Epithelial cell of proximal tubule (primary cell): ENCODE data around the gene TBCC. TPM values are rescaled to one million over a fixed set of nuclear protein-coding genes. Genes with fewer than 3 reads are reported as not detected.
A peak's percentile ranks its signal among the peaks of the same experiment; 100 is the strongest.

ENCODE experiments used
- DNase-seq: peaks from one replicate; pipeline ENCODE4 v3.0.0-alpha.2; 2011; ENCODE audit warnings: low read depth
- H3K4me3 ChIP-seq: 2 replicates; pipeline ENCODE4 v1.5.1; 2011; ENCODE audit warnings: low read depth, mild to moderate bottlenecking, low read length
- total RNA-seq: library from RNA; depleted of rRNA; stranded (reverse); fragments of >200 nt; gene quantifications from 2 replicates; pipeline ENCODE4 v1.2.3, GENCODE V29; 2015
- TF ChIP-seq, protein P1 (sequence below): conservative IDR thresholded peaks from 2 replicates; pipeline ENCODE4 v1.5.1; 2012; ENCODE audit warnings: low read depth, mild to moderate bottlenecking, low read length

TBCC gene
- total RNA-seq, 1 donor from 2014 or later = 25.4 TPM

DNA sequence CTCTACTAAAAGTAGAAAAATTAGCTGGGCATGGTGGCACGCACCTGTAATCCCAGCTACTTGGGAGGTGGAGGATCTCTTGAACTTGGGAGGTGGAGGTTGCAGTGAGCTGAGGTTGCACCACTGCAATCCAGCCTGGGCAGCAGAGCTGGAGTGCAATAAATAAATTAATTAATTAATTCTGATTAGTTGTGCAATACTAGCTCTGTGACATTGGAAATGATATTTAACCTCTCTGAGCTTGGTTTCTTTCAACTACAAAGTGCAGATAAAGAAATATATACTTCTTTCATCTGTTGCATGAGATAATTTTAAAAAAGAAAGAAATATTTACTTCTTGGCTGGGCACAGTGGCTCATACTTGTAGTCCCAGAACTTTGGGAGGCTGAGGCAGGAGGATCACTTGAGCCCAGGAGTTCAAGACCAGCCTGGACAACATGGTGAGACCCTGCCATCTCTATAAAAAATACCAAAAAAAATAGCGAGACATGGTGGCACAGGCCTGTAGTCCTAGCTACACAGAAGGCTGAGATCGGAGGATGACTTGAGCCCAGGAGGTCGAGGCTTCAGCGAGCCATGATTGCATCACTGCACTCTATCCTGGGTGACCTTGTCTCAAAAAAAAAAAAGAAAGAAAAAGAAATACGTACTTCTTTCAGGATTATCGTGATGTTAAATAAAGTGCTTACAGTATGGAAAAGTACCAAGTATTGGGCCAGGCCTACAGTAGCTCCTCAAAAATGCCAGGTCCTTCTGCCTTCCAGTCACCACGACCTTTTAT, 15.6 kb upstream of the TBCC start:
- no peak for DNase-seq
- H3K4me3 ChIP-seq = no peak overlapping the region
- TF ChIP-seq, protein P1, sequence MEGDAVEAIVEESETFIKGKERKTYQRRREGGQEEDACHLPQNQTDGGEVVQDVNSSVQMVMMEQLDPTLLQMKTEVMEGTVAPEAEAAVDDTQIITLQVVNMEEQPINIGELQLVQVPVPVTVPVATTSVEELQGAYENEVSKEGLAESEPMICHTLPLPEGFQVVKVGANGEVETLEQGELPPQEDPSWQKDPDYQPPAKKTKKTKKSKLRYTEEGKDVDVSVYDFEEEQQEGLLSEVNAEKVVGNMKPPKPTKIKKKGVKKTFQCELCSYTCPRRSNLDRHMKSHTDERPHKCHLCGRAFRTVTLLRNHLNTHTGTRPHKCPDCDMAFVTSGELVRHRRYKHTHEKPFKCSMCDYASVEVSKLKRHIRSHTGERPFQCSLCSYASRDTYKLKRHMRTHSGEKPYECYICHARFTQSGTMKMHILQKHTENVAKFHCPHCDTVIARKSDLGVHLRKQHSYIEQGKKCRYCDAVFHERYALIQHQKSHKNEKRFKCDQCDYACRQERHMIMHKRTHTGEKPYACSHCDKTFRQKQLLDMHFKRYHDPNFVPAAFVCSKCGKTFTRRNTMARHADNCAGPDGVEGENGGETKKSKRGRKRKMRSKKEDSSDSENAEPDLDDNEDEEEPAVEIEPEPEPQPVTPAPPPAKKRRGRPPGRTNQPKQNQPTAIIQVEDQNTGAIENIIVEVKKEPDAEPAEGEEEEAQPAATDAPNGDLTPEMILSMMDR = no peak

DNA sequence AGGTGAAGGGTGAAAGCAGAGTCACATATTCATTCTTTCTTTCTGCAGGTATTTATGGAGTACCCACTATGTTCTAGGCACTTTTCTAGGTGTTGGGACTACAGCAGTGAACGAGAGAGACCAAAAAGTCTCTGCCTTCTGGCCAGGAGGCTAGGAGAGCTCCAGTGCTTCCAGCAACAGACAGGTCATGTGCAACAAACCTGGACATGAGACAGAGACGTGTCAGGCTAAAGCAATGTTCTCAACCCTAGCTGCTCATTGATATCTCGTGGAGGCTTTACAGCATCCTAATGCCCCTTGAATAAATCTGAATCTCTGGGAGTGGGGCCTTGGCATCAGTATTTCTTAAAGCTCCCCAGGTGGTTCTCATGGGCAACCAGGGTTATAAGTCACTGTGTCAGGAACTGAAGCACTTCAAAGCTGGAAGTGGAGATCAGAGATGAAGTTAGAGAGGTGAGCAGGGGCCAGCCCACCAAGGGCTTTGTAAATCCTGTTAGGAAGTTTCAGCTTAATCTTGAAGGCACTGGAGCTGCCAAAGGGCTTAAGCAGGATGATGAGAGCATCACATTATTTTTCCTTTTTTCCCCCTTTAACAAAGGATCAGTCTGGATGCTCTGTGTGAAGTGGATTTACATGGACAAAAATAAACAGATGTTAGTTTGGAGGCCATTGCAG, 13.0 kb upstream of the TBCC start:
- TF ChIP-seq, protein P1 = no peak
- no peak for DNase-seq
- no peak overlapping the region for H3K4me3 ChIP-seq

DNA sequence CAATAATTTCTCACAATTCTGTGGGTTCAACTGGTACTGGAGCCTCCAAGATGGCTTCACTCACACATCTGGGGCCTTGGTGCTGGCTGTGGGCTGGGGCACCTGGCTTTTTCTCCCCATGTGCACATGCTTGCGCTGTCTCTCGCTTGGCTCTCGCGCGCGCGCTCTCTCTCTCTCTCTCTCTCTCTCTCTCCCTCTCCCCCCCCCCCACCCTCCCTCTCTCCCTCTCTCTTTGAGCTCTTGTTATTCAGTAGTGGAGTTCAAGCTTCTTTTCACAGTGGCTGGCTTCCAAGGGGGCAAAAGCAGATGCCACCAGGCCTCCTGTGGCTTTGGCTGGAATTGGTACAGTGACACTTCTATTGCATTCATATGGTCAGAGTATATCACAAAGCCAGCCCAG, 10.8 kb upstream of the TBCC start:
- TF ChIP-seq, protein P1 = no peak
- DNase-seq = no peak

DNA sequence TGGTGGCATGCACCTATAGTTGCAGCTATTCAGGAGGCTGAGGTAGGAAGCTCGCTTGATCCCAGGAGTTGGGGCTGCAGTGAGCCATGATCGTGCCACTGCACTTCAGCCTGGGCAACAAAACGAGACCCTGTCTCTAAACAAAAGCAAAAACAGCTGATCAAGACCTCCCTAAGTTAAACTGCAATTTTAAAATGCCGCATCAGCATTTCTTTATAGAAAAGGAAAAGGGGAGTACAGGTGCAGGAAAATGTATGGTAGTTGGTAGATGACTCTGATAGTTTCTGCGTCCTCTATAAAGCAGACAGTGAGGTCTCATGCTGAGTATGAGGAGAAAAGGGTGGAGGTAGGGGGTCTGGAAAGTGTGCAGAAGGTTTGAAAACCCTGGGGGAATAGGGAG, 8.9 kb upstream of the TBCC start:
- TF ChIP-seq, protein P1 = no peak
- DNase-seq = no peak
- no peak overlapping the region for H3K4me3 ChIP-seq

More for the DNA sequence above, 10.8 kb upstream of the TBCC start:
- no peak overlapping the region for H3K4me3 ChIP-seq

DNA sequence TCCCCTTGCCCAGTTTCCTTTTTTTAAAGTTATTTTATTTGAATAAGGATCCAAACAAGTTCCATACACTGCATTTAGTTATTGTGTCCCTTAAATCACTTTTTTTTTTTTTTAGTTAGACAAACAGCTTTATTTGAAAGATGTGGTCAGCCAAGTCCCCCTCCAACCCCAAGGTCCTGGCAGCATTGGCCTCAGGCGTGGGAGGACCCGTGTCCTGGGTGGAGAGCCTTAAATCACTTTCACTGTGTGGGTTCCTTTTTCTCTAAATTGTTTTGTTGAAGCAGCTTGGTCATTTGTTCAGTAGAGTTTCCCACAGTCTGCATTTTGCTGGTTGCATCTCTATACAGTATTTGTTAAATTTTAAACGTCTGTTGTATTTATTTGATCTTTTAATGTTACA, 5.2 kb upstream of the TBCC start:
- TF ChIP-seq, protein P1 = no peak
- no peak overlapping the region for H3K4me3 ChIP-seq
- no peak for DNase-seq

DNA sequence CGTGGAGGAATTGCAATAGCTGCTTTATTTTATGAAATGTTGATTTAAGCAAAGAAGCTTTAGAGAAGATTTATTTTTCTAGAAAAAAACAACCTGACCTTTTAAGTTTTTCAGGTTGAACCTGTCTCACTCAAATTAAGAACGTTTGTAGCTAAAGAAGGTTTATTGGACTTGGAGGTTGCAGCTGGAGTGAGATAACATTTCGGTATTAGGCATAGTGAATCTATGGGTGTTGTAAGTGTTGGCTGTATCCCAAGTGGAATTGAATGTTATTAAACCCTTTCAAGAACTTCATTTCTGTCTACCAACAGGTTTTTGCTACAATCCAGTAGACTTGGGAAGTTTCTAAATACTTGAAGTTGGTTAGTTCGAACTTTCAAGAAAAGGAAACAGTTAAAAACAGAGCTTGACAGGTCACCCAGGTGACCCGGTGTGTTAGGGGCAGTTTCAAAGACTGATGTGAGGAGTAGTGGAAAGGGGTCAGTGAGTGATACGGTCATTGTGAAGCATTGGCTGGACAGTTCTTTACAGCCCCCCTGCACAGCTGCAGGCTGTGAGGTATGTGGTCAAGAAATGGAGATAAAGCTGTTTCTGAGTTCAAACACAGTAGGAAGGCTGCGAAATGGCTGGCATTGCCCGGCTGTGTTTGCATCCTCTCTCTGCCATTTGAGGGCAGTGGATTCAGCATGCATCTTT, 2.4 kb upstream of the TBCC start:
- no peak for DNase-seq
- TF ChIP-seq, protein P1 = no peak
- H3K4me3 ChIP-seq = peak overlapping the region; percentile 73
